GM12878 (cell line): ENCODE data around the gene RLN2. TPM values are rescaled to one million over a fixed set of nuclear protein-coding genes. Genes with fewer than 3 reads are reported as not detected.

Source experiments
- ATAC-seq: fragments of 200-7000 bp; cut with Tn5 transposase; 3 replicates; pipeline ENCODE4 v1.9.1; 2020; ENCODE audit warnings: mild to moderate bottlenecking, moderate library complexity
- BruUV-seq: library from RNA; stranded (reverse); fragments of 400-500 nt; replicated peaks from 2 replicates; lab custom pipeline; 2021; lab: Mats Ljungman, UMichigan
- CTCF ChIA-PET: fragments of 300-600 bp; sonication (Branson Sonifier 250); formaldehyde crosslinking; extraction: SDS; loops from one replicate; lab custom pipeline; 2021; ENCODE audit warnings: inconsistent platforms; lab: Yijun Ruan, JAX
- POLR2A ChIA-PET: fragments of 350-600 bp; formaldehyde crosslinking; extraction: SDS; loops from one replicate; lab custom pipeline; 2021; ENCODE audit warnings: inconsistent platforms; lab: Charles Lee
- RAD21 ChIA-PET: fragments of 300-600 bp; sonication (Branson Sonifier 250); formaldehyde crosslinking; loops from one replicate; lab custom pipeline; 2023; ENCODE audit warnings: antibody characterized with exemption; ENCODE audit not compliant: unreplicated experiment; lab: Charles Lee
- SMC1A ChIA-PET: fragments of 300-600 bp; sonication (Branson Sonifier 250); formaldehyde crosslinking; loops from one replicate; lab custom pipeline; 2023; ENCODE audit not compliant: unreplicated experiment, uncharacterized antibody; lab: Charles Lee
- DNase-seq: peaks from one replicate; pipeline ENCODE4 v3.0.0-alpha.2; 2011; ENCODE audit warnings: low read depth, low spot score
- FAIRE-seq: peaks from 3 replicates; lab custom pipeline; 2011; peaks lifted over from hg19 to GRCh38; lab: Jason Lieb, UNC
- H2AFZ ChIP-seq: 2 replicates; pipeline ENCODE4 v1.6.0; 2011; ENCODE audit warnings: low read depth, low read length, control low read depth; ENCODE audit not compliant: control insufficient read depth
- H3K27ac ChIP-seq: 2 replicates; pipeline ENCODE4 v1.5.1; 2011; ENCODE audit warnings: control low read depth; ENCODE audit not compliant: control insufficient read depth, insufficient read depth
- H3K27me3 ChIP-seq, 2 experiments: replicated peaks in 1 of 2; 2 replicates each; pipeline versions ENCODE4 v1.6.0 to v1.6.1; 2011; ENCODE audit warnings: low read length in 1 of 2; ENCODE audit not compliant: control insufficient read depth in 2 of 2, insufficient read depth in 2 of 2
- H3K36me3 ChIP-seq, 2 experiments: 2 replicates each; pipeline ENCODE4 v1.5.1; 2011; ENCODE audit warnings: low read length in 1 of 2; ENCODE audit not compliant: control insufficient read depth in 2 of 2, insufficient read depth in 2 of 2
- H3K4me1 ChIP-seq: 2 replicates; pipeline ENCODE4 v1.6.1; 2011; ENCODE audit warnings: mild to moderate bottlenecking, low read length, moderate library complexity, mixed read lengths; ENCODE audit not compliant: control insufficient read depth, insufficient read depth
- H3K4me2 ChIP-seq: 2 replicates; pipeline ENCODE4 v1.6.0; 2011; ENCODE audit warnings: control low read depth; ENCODE audit not compliant: control insufficient read depth, insufficient read depth
- H3K4me3 ChIP-seq: fragments of 200-600 bp; sonication (generic); 2 replicates; pipeline ENCODE4 v1.5.1; 2016
- H3K79me2 ChIP-seq: 2 replicates; pipeline ENCODE4 v1.6.0; 2011; ENCODE audit warnings: low read length; ENCODE audit not compliant: control insufficient read depth, insufficient read depth
- H3K9ac ChIP-seq: 2 replicates; pipeline ENCODE4 v1.8.0; 2011; ENCODE audit warnings: low read length, control low read depth, mixed read lengths; ENCODE audit not compliant: control insufficient read depth, insufficient read depth
- H3K9me3 ChIP-seq: replicated peaks from 3 replicates; pipeline ENCODE4 v1.5.1; 2011; ENCODE audit warnings: mild to moderate bottlenecking, low read length; ENCODE audit not compliant: control insufficient read depth, insufficient read depth
- H4K20me1 ChIP-seq: 2 replicates; pipeline ENCODE4 v1.6.0; 2011; ENCODE audit not compliant: control insufficient read depth, insufficient read depth
- ASH2L ChIP-seq: fragments of 300-600, 200-600 bp; sonication (generic); IDR thresholded peaks from 2 replicates; pipeline ENCODE4 v1.6.1; 2017; ENCODE audit warnings: low read depth, mild to moderate bottlenecking, borderline replicate concordance
- BMI1 ChIP-seq: fragments of 450-650 bp; IDR thresholded peaks from 2 replicates; pipeline ENCODE4 v1.6.1; 2016; ENCODE audit warnings: mild to moderate bottlenecking, moderate library complexity, borderline replicate concordance
- CREB1 ChIP-seq: IDR thresholded peaks from 2 replicates; pipeline ENCODE4 v1.6.1; 2012; ENCODE audit warnings: low read depth, mild to moderate bottlenecking, inconsistent platforms
- ELK1 ChIP-seq: IDR thresholded peaks from 2 replicates; pipeline ENCODE4 v1.6.1; 2012; ENCODE audit warnings: low read depth, low read length, improper control_type of control experiment
- ETV6 ChIP-seq, 2 experiments: fragments of 450-650 bp in 1 of 2; IDR thresholded peaks in 1 of 2; conservative IDR thresholded peaks in 1 of 2; 2 replicates each; pipeline ENCODE4 v1.6.1; 2014; ENCODE audit warnings: antibody characterized with exemption in 1 of 2, borderline replicate concordance in 1 of 2, low read depth in 1 of 2, mild to moderate bottlenecking in 1 of 2, moderate library complexity in 1 of 2
- IKZF1 ChIP-seq: fragments of 450-650 bp; conservative IDR thresholded peaks from 2 replicates; pipeline ENCODE4 v1.6.1; 2017; ENCODE audit warnings: antibody characterized with exemption, mild to moderate bottlenecking
- IKZF2 ChIP-seq, 2 experiments: fragments of 450-650 bp; IDR thresholded peaks; 2 replicates each; pipeline ENCODE4 v1.6.1; 2017; ENCODE audit warnings: mild to moderate bottlenecking in 2 of 2, moderate library complexity in 2 of 2
- KLF5 ChIP-seq: fragments of 450-650 bp; IDR thresholded peaks from 2 replicates; pipeline ENCODE4 v1.6.1; 2014; ENCODE audit warnings: mild to moderate bottlenecking; ENCODE audit not compliant: partially characterized antibody
- MEF2A ChIP-seq: IDR thresholded peaks from 2 replicates; pipeline ENCODE4 v1.6.1; 2011; ENCODE audit warnings: low read depth, mild to moderate bottlenecking, low read length, moderate library complexity; ENCODE audit not compliant: insufficient read depth
- MXI1 ChIP-seq: fragments of 150-350 bp; IDR thresholded peaks from 2 replicates; pipeline ENCODE4 v1.6.1; 2011; ENCODE audit warnings: low read depth, mild to moderate bottlenecking, inconsistent platforms, low read length, improper control_type of control experiment
- NFYA ChIP-seq: IDR thresholded peaks from 2 replicates; pipeline ENCODE4 v1.6.1; 2011; ENCODE audit warnings: low read depth, mild to moderate bottlenecking, low read length, improper control_type of control experiment, borderline replicate concordance
- NR2F1 ChIP-seq: fragments of 450-650 bp; conservative IDR thresholded peaks from 2 replicates; pipeline ENCODE4 v1.6.1; 2017; ENCODE audit warnings: mild to moderate bottlenecking
- NRF1 ChIP-seq: conservative IDR thresholded peaks from 2 replicates; pipeline ENCODE4 v1.6.1; 2011; ENCODE audit warnings: mild to moderate bottlenecking, low read depth, low read length, improper control_type of control experiment
- RUNX3 ChIP-seq: IDR thresholded peaks from 2 replicates; pipeline ENCODE4 v1.6.1; 2012; ENCODE audit warnings: low read length, inconsistent platforms
- SMARCA5 ChIP-seq: fragments of 450-650 bp; IDR thresholded peaks from 2 replicates; pipeline ENCODE4 v1.6.1; 2017; ENCODE audit warnings: mild to moderate bottlenecking
- TCF7 ChIP-seq: IDR thresholded peaks from 2 replicates; pipeline ENCODE4 v1.6.1; 2014; ENCODE audit warnings: antibody characterized with exemption, borderline replicate concordance
- YY1 ChIP-seq: IDR thresholded peaks from 2 replicates; pipeline ENCODE4 v1.6.1; 2011; ENCODE audit warnings: low read depth, mild to moderate bottlenecking, low read length
- ZNF207 ChIP-seq: fragments of 450-650 bp; IDR thresholded peaks from 2 replicates; pipeline ENCODE4 v1.6.1; 2014; ENCODE audit warnings: antibody characterized with exemption, mild to moderate bottlenecking, borderline replicate concordance
- ZNF592 ChIP-seq: fragments of 450-650 bp; IDR thresholded peaks from 2 replicates; pipeline ENCODE4 v1.6.1; 2017; ENCODE audit warnings: mild to moderate bottlenecking, moderate library complexity
- ZNF622 ChIP-seq: fragments of 450-650 bp; IDR thresholded peaks from 2 replicates; pipeline ENCODE4 v1.6.1; 2017; ENCODE audit warnings: mild to moderate bottlenecking, inconsistent platforms
- in situ Hi-C: fragments of 300-500 bp; cut with MboI; formaldehyde crosslinking; loops from 9 replicates; pipeline ENCODE4 v1.14.3; 2018; ENCODE audit warnings: mixed read lengths
- intact Hi-C: fragments of 100-400 bp; cut with micrococcal nuclease; formaldehyde crosslinking; loops from one replicate; pipeline ENCODE4 v1.14.2; 2022; ENCODE audit not compliant: unreplicated experiment
- polyA plus RNA-seq, 11 experiments: library from polyadenylated mRNA; depleted of rRNA in 4 of 11; unstranded in 6 of 11; stranded (reverse) in 5 of 11; fragments of >200 nt; fragmentation: Nextera tagmentation in 4 of 11; fragmentation: Illumina TruSeq in 1 of 11; extraction: Ambion mirVana in 4 of 11; extraction: Trizol in 1 of 11; gene quantifications; 1 replicate in 1 of 11; 2 replicates in 10 of 11; pipeline versions ENCODE4 v1.2.1 to v1.2.3, GENCODE V29; 2011 to 2016; ENCODE audit warnings: inconsistent platforms in 2 of 11, missing spikeins in 2 of 11, low read depth in 1 of 11
- total RNA-seq, 4 experiments: library from RNA; depleted of rRNA in 3 of 4; stranded (reverse); fragments of >200 nt in 3 of 4; fragmentation: Illumina TruSeq in 1 of 4; extraction: Trizol in 1 of 4; gene quantifications; 2 replicates each; pipeline versions ENCODE4 v1.2.1 to v1.2.3, GENCODE V29; 2013 to 2021

RLN2 gene
- total and polyA plus RNA-seq, 10 of the 15 experiments (the other 5 are each of a cell fraction or from before 2014, with no cell fraction given), result 3.3 to 15.7 (median 6.0) TPM

DNA sequence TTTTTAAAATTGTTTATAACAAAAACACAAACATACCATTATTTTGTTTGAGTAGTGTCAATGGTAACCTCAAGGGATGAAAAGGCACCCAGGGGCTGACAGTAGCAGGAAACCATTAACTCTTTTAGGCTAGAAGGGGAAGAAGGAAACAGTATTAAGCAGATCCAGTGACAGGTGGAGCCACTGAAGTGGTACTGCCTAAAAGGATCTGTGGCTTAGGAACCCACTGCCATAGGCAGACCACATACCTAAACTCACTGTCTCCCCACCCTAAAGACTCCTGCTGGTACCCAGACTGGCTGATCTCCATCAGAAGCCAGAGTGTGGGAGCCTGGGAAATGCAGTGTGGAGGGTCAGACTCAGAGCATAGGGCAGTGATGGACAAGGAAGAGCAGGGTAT, 21.7 kb upstream of the RLN2 start:
- no peaks in the 10 kb centered on the region for H4K20me1 ChIP-seq
- H2AFZ ChIP-seq, result no peak overlapping the region
- intact Hi-C loops, result no loop called here
- TF ChIP-seq ZNF622 (no peak), BMI1 (no peak), ELK1 (no peak), IKZF1 (no peak), KLF5 (no peak), SMARCA5 (no peak), NFYA (no peak), ETV6 (conservative IDR thresholded peaks at IDR 0.05 in 1 of 2, IDR thresholded peaks at IDR 0.05 in 1 of 2; ENCODE audit: borderline replicate concordance in 1 of 2, low read depth in 1 of 2) (no peak), RUNX3 (no peak), NR2F1 (no peak), NRF1 (no peak), MXI1 (no peak), IKZF2 (IDR thresholded peaks at IDR 0.05) (no peak), YY1 (no peak), MEF2A (no peak), ZNF207 (no peak), TCF7 (no peak), ASH2L (no peak), ZNF592 (no peak), CREB1 (no peak)
- TF ChIP-seq, all 136 proteins: peak for 0
- POLR2A ChIA-PET, result no interaction called here
- RAD21 ChIA-PET, result no interaction called here
- Histone ChIP-seq H3K9ac (no peak overlapping the region), H3K4me3 (no peak overlapping the region), H3K36me3 (no peaks in the 10 kb centered on the region), H3K9me3 (no peaks in the 10 kb centered on the region), H3K4me1 (no peaks in the 10 kb centered on the region), H3K27ac (no peak overlapping the region), H3K4me2 (no peak overlapping the region), H3K27me3 (no peaks in the 10 kb centered on the region), H3K79me2 (no peaks in the 10 kb centered on the region)
- BruUV-seq, result no TSS peak
- CTCF ChIA-PET, result interaction anchor here (1.1 kb wide), 1 partner anchor 37 kb away, joined by 3 read pairs; no protein-coding TSS in a partner anchor
- DNase-seq (no peak), FAIRE-seq (no peak), ATAC-seq (no peak; the same call in 2 of the 3 replicates)
- in situ Hi-C loops, result no loop called here
- SMC1A ChIA-PET, result no interaction called here
